Effector CD8-positive, alpha-beta T cell (primary cell): ENCODE data around the gene RNPEPL1.

ENCODE experiments used
- DNase-seq: peaks from one replicate; lab custom pipeline; 2025; lab: John Stamatoyannopoulos, UW

Gene RNPEPL1

DNA sequence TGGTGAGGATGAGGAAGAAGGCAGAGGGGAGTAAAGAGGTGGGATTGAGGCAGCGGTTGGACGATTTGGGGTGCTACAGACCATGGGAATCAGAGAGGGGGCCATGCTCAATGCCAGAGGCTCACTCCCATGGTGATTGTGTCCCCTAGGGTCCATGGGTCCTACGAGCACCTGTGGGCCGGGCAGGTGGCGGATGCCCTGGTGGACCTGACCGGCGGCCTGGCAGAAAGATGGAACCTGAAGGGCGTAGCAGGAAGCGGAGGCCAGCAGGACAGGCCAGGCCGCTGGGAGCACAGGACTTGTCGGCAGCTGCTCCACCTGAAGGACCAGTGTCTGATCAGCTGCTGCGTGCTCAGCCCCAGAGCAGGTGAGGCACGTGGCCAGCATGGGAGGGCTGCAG is 23.5 kb downstream of the RNPEPL1 start:
- no peak for DNase-seq

DNA sequence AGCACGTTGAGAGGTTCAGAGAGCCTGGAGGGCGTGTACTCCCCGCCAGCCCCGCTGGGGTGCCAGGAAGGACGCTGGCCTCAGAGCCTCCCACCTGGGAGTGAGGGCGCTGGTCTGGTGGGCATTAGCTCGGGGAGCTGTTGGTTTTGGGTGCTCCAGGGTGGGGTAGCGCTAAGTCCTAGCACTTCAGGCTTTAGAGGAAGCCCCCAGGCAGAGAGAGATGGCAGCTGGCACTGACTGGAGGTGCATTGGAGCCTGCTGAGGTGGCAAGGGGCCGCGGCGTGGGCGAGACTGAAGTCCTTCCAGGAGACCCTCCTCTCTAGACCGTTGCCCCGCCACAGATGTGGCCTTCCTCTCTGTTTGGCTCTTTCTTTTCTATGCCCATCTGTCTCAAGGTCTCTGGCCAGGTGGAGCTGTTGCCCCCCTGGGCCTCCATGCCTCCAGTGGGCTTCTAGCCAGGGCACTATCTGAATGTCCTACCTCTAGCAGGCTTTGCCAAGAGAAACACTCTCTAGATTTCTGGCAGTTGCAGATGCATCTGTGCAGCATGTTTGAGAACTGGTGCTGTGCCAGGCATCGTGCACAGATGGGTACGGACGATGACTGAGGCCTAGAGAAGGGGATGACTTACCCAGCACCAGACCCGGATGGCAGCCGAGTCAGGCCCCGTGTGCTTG is 24.9 kb downstream of the RNPEPL1 start:
- DNase-seq, result no peak

DNA sequence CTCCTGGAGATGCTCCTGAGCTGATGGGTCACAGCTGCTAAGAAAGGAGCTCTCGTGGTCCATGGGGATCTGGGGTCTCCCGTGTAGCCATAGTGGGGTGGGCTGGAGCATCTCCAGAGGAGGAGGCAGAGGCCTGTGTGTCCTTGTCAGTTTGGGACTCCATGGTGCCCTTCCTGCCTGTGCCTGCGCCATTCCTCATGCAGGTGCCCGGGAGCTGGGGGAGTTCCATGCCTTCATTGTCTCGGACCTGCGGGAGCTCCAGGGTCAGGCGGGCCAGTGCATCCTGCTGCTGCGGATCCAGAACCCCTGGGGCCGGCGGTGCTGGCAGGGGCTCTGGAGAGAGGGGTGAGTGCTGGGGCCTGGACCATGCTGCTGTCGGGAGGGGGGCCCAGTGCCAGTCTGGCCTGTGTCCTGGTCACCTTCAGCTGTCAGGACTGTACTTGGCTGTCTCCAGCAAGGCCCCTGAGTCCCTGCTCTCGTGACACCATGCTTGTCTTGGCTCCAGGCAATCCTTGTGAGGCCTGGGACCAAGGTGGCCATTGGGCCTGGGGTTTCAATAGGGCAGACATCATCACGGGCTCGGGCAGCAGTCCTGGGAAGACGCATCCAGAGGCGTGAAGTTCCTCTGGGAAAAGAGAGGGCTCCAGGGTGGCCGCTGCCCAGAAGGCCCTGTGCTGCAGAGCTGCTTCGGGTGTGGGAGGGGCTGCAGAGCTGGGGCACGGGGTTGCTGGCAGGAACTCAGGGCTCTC is 25.6 kb downstream of the RNPEPL1 start:
- DNase-seq, result no peak

DNA sequence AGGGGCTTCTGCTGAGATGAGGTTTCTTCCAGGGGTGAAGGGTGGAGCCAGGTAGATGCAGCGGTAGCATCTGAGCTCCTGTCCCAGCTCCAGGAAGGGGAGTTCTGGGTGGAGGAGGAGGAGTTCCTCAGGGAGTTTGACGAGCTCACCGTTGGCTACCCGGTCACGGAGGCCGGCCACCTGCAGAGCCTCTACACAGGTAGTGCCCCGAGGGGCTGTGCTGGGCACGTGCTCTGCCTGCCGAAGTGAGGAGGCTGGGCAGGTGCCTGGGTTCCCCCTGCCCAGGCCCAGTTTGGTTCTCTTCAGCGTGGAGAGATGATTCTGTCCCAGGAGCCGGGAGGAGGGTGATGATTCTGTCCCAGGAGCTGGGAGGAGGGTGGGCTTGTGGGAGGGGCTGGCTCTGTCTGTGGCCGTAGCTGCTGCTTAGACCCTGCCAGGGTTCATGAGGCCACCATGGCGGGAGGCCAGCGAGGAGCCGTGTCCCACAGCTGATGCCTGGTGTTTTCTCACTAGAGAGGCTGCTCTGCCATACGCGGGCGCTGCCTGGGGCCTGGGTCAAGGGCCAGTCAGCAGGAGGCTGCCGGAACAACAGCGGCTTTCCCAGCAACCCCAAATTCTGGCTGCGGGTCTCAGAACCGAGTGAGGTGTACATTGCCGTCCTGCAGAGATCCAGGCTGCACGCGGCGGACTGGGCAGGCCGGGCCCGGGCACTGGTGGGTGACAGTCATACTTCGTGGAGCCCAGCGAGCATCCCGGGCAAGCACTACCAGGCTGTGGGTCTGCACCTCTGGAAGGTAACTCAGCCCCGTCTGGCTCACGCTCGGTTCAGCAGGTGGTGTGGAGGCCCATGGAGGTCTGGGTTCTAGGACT is 26.5 kb downstream of the RNPEPL1 start:
- DNase-seq, result no peak

DNA sequence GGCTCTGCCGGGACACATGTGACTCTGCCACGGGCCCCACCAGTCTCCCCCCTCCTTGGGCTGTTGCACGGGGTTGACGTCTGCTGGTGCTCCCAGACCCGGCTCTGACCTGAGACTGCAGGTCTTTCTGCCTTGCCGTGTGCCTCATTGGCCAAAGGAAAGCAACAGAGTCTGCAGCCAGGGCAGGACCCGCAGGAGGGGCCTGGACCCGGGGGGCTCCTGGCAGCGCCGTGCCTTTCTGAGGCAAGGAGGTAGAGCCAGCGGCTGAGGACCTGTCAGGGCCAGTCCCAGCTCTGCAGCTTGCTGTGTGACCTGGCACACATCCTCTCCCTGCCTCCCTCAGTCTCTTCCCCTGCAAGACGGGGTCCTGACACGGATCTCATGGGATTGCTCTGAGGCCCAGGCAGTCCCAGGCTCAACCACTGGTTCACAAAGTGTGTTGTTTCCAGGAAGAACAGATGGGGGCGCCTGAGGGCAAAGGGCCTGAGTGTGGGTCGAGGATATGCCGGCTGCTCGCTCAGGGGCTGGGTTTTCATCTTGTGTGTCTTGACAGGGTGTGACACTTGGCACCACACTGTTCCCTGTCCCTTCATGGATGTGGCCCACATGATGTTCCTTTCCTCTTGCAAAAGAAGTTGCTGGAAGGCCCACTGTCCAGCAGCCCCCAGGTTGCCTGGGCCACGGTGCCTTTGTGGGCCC is 27.2 kb downstream of the RNPEPL1 start:
- no peak for DNase-seq

DNA sequence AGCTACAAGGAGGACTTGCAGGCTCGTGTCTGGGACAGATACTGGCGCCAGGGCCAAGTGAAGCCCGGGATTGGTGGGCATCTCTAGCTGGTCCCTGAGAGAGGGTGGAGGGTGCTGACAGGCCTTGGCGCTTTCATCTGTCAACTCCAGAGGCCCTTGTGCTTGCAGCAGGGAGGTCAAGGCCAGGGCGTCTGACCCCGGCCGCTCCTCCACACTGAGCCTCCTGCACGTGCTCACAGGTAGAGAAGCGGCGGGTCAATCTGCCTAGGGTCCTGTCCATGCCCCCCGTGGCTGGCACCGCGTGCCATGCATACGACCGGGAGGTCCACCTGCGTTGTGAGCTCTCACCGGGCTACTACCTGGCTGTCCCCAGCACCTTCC is 27.8 kb downstream of the RNPEPL1 start:
- no peak for DNase-seq

DNA sequence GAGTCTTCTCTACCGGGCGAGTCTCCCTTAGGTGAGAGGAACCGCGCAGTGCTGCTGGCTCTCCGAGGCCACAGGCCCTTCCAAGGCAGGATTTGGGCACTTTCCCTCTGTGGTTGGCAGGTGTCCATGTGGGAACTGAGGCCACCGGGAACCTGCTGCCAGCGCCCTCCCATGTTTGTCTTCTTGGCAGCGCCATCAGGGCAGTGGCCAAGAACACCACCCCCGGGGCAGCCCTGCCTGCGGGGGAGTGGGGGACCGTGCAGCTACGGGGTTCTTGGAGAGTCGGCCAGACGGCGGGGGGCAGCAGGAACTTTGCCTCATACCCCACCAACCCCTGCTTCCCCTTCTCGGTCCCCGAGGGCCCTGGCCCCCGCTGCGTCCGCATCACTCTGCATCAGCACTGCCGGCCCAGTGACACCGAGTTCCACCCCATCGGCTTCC is 28.2 kb downstream of the RNPEPL1 start:
- DNase-seq, result no peak

DNA sequence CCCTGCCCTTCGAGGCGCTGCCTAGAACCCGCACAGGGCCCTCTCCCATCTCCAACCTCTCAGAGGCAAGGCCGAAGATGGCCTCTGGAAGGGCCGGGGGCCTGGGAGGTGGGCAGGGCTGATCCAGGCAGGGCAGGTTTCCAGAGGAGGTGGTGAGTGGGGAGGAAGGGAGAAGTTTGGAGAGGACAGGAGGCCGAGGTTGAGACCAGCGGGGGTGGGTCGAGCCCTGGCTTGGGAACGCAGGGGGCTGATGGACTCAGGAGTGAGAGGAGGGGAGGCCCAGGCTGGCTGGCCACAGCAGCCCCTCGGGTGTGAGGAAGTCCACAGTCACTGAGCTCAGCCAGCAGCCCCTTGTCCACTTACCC is 28.8 kb downstream of the RNPEPL1 start:
- DNase-seq, result no peak

DNA sequence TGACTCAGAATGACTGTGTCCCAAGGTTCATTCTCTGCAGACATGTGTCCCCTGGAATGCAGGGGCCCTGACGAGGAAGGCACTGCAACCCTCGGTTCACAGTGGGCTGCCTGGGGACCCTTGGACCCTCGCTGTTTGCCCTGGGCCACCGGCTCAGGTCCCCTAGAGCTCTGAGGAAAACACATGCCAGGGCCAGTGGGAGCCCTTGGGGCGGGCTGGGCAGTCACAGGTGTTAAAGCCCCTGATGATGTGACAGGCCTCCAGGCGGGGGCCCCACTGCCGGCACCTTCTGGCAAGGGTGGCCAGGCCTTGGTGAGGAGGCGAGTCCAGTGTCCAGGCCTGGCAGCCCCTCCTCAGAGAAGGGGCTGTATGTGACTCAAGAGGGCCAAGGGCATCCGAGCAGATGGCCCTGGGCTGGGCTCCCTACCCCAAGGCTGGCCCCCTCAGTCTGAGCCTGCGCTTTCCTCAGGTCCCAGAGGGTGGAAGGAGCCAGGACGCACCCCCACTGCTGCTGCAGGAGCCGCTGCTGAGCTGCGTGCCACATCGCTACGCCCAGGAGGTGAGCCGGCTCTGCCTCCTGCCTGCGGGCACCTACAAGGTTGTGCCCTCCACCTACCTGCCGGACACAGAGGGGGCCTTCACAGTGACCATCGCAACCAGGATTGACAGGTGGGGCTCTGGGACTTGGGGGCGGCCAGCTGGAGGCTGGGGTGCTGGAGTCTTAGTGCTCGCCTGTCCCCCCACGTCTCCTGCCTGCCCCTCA is 29.3 kb downstream of the RNPEPL1 start:
- DNase-seq, result no peak

DNA sequence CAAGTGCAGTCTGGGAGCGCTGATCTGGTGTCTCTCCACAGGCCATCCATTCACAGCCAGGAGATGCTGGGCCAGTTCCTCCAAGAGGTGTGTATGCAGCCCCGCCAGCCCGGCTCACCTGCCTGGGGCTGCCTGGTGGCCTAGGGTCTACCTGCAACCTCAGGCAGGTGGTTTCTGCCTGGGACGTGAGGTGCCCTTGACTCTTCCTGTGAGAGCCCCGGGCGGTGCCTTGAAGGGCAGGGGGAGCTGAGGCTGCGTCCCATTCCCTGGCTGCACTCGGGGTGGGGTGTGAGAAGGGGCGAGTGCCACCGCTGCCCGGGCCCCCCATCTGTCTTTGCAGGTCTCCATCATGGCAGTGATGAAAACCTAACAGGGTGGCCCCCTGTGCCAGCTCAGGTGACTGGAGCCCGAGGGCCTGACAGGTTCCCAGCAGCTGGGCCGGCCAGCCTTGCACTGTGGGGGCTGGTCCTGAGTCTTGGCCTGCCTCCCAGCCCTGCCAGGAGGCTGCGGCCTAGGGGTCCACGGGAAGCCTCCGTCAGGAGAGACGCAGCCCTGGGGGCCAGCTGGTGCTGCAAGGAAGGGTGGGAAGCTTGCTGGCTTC is 30.1 kb downstream of the RNPEPL1 start:
- no peak for DNase-seq

DNA sequence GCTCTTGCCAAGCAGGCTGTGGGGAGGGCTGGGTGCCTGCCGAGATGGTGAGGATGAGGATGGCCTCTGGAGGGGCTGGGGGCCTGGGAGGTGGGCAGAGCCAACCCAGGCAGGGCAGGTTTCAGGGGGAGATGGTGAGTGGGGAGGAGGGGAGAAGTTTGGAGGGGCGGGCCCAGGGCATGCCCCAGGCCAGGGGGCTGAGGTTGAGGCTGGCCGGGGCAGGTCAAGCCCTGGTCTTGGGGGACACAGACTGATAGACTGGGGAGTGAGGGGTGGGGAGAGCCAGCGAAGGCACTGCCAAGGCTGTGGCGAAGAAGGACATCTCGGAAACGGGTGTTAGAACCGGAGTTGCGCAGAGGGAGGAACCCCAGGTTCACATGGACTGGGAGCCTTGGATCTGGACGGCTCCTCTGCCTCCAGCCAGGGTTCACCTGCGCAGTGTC is 30.9 kb downstream of the RNPEPL1 start:
- DNase-seq, result no peak

DNA sequence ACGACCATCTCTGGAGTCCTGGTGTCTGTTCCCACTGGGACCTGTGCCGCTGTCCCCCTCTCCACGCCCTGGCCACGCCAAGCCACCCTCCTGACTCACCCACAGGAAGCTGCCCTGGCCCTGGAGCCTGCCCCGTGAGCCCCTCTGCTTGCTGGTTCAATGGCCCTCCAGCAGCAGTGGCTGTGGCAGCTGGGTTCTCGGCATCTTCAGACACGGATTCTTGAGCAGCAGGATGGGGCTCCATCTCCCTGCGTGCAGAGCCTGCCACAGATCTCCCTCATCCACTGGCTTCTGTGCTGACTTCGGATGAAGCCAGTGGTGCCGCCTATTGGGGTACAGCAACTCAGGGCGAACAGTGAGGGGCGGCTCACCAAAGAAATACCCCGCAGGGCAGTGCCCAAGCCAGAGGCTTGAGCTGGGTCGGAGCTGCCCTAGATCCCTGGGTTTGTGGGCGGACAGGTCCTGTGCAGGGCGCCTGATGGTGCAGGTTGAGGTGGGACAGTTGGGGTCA is 32.2 kb downstream of the RNPEPL1 start:
- no peak for DNase-seq

DNA sequence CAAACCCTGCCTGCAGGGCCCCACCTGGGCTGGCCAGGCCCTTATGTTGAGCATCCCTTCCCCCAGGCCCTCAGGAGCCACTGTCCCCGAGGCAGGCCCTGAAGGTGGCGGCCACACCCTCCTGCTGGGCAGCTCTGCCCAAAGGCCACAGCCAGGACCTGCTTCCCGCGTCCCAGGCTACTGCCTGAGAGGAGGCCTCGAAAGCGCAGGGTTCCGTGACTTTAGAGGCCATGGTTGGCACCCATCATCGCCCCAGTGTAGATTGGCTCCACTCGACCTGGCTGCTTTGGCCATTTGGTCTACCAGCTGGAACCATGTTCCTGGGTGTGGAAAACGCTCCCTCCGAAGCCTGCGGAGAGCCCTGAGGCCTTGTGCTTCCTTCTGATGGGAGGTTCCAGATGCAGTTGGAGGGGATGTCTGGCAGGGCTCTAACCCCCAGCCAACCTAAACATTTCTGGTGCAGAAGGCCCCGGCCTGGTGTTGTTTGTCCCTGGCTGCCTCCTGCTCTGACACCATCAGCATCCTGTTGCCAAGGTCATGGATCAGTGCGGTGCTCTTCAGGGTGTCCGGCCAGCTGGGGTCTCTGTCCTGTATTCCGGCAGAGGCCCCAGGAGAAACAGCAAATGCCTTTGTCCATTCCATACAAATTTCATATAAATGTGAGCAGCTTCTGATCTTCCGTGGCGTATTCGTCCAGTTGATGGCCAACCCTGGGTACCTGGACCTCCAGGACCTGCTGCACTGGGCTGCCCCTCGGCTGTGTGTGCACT is 33.0 kb downstream of the RNPEPL1 start:
- no peak for DNase-seq

DNA sequence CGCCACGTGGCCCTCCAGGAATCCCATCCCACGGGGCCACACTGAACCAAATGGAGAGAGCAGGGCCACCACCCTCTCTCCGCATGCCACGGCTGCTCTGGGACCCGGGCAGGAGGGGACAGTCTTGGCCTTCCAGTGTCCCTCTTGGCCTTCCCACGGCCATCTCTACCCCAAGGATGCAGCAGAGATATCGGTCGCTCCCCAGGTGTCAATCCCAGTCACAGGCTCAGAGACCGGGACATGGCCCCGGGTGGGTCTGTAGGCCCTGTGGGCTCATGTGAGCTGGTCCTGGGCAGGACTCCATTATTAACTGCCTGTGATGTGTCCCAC is 33.5 kb downstream of the RNPEPL1 start:
- DNase-seq, result no peak

DNA sequence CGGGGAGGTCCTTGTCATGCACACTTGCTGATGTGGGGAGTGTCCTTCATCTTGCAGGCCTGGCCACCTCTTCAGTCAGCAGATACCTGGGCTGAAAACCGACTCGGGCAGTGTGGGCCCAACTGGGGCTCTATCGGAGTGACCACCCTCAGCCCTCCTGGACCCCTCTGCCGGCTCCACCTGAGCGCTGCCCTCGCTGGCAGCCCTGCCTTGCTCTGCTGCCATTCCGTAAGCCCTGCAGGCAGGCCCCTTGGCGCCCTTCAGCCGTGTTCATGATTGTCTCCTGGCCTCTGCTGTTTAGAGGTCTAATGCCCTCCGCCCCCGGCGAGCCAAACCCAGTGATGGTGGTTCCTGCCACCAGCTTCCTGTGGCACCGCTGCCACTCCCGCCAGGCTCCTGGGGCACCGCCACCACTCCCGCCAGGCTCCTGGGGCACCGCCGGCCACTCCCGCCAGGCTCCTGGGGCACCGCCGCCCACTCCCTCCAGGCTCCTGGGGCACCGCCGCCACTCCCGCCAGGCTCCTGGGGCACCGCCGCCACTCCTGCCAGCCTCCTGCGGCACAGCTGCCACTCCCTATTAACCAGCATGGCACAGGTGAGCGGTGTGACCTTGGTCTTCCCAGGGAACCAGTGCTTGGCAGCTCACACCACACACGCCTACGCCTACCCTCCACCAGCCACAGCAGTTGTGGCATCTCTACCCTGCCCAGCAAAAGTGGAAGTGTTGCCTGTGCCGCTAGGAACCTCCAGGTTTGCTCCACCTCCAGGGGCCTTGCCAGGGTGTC is 34.2 kb downstream of the RNPEPL1 start:
- DNase-seq, result no peak

DNA sequence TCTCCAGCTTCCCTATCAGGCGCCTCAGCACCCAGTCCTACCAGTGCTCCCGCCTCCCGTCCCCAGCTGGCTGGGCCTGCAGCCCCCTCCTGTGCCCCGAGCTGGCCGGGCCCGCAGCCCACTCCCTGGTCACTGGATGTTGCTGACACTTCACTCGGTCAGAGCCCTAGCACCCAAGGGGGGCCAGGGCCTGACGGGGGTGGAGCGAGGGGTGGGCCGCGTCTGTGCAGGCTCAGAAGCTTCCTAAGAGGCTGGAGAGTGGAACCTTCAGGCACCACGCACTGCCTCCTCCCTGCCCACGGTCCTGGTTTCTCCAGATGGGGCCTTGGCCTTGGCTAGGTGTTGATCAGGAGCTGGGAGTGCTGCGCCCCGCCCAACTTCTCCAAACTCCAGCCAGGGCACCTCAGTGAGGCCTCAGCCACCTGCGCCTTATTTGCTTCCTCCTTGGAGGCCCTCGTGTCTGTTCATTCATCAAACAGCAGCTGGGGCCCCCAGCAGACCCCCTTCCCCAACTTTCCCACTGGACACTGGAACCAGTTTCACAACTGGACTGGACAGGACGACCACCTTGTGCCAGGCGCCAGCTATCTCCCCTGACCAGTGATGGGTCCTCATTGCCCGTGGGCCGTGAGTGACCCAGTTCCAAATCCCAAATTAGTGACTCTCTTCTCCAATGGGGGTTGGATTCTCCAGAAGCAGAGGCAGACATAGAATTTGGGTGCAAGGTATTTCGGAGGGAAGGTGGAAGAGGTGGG is 35.0 kb downstream of the RNPEPL1 start:
- DNase-seq, result no peak

DNA sequence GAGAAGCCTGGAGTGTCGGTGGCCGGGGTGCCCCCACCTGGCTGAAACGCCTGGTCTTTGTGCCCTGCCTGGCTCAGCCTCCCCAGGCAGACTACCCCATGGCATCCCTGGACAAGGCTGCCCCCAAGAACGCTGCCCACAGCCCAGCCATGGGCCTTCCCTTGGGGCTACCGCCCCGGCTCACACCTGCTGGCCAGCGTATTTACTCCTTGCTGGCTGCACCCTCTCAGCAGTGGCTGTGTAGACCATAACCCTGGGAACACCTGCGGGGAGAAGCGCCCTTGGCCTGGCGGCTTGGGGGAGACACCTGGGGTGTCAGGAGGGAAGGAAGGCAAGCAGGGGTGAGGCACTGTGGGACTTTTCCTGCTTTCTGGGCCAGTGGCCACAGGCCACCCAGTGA is 35.6 kb downstream of the RNPEPL1 start:
- DNase-seq, result no peak

DNA sequence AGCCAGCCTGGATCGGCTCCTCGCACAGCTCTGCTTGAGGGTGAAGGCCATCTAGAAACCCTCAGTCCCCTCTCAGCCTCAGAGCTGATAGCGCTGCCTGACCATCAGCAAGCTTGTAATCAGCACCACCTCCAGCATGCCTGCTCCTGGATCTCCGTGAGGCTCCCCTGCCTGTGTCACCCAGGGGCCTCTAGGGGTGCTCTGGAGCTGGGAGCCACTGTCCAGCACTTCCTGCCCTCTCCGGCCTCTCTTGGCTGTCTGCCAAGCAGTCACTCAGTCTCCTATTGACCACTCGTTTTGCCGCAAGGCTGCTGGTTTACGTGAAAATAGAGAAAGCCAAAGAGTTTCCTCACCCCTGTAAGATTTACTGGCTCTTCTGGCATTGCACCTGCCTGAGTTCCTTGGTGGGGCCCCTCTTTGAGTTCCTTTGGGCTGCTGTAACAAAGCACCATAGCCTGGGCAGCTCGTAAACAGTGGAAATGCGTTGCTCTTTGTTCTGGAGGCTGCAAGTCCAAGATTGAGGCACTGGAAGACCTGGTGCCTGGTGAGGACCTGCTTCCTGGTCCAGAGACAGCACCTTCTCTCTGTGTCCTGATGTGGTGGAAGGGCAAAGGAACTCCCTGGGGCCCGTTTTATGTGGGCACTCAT is 36.1 kb downstream of the RNPEPL1 start:
- DNase-seq, result no peak
